Fibroblast of skin of left quadriceps (primary cell): ENCODE measurements around the gene WHRN.

Source experiments
- DNase-seq, 2 experiments: peaks; one replicate each; pipeline ENCODE4 v3.0.0-alpha.2; 2013; ENCODE audit warnings: low read depth in 2 of 2

Gene WHRN

DNA sequence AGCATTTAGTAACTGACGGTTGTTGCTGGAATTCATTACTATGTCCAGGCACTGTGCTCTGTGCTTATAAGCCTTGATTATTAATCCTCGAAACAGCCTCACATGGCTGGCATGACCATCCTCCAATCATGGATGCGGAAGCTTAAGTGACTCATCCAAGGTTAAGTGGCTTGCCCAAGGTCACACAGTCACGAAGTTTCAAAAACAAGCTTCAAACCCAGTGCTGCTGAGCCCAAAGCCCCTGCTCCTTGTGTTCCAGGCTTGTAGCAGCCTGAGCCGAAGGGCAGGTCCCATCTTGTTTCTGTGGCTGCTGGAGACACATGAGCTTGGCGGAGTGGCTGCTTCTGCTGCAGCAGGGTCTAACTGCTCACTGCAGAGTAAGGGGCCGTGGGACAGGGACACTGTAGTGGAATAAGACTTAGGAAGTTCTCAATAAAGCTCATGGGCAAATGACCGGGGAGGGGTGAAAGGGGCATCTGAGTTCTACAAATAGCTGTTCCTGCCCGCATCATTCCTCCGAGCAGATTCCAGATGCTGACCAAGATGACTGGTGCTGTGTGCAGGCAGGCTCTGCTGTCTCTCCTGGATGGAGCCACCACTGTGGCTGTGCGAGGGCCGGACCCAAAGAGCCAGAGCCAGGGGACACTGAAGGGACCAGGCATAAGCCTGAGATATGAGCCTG, 32.4 kb downstream of the WHRN start:
- DNase-seq, result no peak

DNA sequence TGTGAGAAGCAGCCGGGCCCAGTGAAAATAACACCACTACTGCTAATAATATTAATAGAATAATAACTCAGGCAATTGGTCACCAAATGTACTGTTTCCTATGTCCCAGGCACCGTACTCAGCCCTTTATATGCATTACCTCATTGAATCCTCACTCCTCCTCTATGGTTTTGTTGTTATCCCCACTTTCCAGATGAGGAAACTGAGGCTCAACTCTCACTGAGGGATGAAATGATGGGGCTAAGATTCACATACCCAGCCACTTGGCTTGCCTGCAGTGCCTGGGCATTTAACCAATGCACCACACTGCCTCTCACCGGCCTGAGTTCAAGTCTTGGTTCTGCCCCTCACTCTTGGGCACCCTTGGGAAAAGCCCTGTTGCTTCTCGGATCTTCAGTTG, 34.1 kb downstream of the WHRN start:
- no peak for DNase-seq

DNA sequence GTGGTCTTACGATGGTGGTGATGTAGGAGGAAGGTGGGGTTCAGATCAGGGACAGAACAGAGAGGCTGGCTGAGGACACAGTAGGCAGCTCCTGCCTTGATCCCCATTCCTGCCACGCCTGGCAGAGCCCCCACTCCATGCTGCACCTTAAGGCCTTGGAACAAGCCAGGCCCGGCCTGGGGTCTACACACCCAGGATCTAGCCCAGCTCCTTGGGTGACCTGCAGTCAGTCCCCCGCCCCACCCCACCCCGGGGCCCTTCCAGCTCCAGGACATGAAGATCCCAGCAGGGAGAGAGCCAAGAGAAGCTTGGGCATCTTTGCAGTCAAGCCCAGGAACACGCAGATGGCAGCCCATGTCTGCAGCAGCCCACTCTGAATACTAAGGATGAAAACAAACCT, 34.7 kb downstream of the WHRN start:
- no peak for DNase-seq

DNA sequence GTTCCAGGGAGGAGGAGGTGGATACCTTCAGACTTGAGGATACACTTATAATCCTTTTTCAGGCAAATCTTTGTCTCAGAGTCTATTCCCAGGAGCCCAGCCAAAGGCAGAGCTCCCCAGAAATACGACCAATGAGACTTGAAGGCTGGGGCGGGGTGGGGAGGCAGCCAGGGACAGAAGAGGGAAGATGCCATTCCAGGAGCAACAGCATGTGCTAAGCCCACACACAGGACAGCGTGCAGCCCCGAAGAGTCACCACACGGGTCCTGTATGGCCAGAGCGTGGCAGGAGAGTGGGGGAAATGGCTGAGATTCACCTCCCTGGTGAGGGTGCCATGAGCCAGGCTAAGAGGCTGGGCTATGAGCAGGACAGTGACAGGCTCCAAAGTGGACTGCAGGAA, 35.2 kb downstream of the WHRN start:
- no peak for DNase-seq

DNA sequence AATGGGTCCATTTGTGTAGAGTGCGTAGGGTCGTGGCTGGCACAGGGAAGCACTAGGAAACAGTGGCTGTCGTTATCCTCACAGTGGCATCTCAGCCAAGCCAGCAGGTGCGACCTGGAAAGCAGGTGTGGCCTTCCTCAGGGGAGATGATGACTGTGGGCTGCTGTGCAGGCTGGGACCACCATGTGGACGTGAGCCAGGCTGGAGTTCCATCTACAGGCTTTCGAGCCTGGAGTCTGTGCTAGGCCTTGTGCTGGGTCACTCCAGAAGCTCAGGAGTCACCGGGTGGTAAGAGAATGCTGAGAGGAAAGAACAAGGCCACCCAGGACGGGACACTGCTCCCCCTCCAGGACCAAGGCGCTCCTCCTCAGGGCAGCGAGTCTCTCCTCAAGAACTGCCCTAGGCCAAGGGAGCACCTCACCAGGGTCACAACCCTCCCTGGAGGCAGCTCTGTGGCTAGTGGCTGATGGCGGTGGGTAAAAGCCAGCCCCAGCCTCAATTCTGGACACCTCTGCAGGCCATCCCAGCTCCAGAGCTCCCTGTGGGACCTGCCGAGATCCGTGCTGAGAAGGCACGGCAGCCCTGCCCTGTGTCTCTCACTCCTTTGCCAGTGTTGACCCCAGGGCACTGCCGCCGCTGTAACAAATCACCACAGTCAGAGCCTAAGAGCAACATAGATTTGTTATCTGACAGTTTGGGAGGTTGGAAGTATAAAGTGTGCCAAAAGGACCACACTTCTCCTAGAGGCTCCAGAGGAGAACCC, 36.0 kb downstream of the WHRN start:
- DNase-seq, result no peak

DNA sequence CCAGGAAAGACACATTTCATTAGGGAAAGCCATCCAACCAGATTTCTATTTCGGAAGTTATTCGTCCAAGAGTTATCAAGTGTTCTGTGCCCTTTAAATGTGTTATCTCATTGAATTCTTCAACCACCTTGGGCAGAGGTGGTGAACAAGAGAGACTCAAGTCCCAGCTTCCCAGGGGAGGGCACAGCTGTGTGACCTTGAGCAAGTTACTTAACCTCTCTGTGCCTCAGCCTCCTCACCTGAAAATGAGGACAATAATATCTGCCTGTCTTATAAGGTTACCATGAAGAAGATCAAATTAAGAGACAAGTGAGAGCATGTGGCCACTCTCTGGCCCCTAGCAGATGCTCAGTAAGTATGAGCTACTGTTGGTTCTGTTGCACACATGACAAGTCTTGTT, 37.4 kb downstream of the WHRN start:
- DNase-seq, result no peak

DNA sequence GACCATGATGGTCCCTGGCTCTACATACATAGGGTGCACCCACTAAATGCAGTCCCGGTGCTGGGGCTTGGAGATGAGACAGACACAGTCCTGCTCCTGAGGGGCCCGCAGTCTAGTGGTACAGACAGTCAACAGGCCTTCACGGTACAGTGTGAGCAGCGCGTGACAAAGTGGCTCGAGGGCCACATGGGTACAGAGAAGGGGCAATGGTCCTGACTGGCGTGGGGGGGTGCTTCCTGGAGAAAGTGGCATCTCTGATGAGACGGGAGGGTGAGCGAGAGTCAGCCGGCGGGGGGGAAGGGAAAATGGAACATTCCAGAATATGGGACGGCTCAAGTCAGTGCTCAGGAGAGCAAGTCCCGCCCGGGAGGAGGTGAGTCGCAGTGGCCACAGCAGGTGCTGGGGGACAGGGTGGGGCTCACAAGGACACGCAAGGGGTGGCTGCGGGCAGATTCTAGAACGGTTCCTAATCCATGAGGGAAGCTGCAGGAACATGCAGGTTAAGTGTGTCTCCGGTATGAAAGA, 38.0 kb downstream of the WHRN start:
- no peak for DNase-seq

DNA sequence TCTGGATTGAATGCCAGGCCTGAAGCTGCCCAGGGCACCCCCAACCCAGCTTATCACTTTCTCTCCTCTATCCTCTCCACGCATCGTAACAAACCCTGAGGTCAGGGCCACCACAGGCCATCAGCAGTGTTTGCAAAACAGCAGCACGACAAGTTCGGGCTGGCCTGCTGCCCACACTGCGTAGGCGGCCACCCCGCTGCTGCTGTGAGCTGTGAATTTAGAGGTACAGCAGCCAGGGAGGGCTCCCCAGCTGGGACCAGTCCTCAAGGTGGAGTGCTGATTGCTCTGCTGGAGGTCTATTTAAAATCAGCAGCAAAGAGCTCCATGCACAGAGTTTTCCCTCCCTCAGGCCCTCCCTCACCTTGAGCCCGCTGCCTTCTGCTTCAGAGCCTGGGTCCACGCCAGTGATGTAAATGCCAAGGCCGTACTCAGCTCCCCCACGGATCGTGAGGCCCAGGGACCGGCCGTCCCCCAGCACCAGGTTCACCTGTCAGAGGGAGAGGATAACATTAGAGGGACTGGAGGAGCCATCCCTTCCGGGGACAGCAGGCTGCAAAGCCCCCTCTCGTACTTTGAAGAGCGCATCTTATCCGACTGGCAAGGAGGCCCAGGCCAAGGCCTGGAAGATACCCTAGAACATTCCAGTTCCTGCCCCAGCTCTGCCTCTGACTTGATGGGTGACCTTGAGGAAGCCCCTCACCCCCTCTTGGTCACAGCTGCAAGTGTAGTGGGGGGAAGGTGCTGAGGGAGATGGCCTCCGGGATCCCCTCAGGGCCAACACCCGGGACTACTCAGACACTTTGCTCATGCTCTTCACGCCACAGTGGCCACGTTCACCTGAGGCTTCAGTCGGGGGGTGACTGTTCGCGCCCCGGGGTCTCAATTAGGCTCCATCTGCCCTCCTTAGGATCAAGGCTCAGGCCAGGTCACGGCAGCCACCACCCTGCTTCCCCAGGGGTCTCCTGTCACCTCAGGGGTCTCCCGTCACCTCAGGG, 39.1 kb downstream of the WHRN start:
- no peak for DNase-seq

DNA sequence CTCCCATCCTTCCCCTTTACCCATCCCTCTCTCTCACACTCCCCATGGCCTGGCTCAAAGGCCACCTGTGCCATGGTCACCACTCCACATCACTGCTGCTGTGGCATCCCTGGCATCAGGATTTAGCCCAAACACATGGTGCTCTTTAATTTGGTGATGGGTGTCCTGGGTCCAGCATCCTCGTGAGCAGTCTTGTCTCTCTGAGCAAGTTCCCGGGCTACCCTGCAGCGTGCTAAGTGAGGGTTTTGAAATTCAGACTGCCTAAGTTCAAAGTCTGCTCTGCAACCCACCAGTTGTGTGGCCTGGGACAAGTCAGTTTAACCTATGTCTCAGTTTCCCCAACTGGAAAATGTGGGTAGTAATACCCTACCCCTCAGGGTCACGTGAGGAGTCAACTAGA, 39.9 kb downstream of the WHRN start:
- DNase-seq, result no peak

DNA sequence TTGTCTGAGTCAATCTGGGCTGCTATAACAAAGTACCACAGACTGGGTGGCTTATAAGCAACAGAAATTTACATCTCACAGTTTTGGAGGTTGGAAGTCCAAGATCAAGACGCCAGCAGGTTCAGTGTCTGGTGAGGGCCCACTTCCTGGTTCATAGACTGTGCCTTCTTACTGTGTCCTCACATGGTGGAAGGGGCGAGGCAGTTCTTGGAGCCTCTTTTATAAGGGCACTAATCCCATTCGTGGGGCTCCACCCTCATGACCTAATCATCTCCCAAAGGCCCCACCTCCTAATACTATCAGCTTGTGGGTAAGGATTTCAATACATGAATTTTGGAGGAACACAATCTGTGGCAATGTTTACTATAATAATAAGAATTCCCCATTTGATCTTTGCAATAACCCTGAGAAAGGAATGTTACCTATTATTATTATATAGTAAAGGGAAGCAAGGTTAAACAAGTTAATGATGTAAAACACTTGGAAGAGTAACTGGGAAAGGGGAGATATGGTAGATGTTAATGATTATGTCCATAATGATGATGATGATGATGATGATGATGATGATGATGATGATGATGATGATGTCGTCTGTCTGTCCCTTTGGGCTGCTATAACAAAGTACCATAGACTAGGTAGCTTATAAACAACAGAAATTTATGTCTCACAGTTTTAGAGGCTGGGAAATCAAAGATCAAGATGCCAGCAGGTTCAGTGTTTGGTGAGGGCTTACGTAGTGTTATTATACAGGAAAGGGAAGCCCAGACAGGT, 40.8 kb downstream of the WHRN start:
- DNase-seq, result no peak

DNA sequence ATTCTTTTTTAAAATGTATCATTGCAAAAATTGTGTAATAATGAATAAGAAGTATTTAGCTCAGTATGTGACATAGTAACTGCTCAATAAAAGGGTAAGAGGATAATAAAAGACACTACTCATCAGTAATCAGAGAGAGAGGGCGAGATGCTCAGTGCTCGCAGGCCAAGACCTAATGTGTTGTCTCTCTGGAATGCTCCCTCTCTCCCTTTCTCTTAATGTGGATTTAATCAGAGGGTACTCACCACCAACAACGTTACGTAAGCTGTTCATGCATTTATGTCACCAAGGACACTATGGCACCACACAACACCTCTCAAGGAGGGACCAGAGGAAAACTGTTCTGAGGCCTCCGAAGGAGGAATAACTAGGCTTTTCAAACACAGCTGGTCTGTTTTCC, 42.5 kb downstream of the WHRN start:
- DNase-seq, result no peak

DNA sequence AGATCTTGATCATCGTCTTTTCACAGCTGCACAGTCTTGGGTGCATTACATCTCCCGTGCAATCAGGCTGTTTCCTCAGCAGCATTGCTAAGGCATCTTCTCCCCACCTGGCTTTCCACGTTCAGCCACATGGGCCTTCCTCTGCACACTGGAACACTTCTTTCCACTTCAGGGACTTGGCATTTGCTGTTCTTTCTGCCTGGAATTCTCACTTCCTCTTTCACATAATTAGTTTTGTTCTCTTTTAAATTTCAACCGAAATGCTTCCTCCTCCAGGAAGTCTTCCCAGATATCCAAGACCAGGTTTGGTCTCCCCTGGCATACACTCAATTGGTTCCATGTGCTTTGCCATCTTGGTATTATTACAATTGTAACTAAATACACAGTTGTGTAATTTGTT, 43.8 kb downstream of the WHRN start:
- no peak for DNase-seq

DNA sequence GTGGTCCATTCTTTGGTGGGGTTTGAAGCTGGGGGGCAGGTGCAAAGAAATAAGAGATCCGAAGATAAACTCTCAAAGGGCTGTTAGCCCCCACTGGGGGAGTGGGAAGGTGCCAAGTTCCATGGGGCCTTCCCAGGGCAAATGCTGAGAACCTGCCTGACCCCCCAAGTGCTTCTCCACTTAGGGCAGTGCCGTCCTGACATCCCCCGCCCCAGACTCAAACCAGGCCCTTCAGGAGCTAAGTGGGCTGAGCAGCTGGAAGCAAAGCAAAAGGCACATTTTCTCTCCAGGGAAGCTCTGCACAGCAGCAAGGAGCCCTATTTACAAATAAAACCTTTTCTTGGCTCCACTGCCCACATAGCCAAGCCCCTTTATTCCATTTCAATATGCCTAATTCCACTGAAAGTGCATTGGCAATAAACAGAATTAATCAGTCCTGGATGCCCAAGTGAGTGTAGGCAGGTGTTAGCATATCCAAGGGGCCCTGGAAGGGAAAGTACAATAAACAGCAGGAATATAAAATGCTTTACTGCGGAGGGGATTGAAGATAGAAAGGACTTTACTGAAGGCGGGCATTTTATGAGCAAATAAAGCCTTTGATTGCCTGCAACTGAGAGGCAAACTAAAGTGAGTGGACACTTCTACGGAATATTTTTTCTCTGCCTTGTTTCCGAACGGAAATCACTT, 44.6 kb downstream of the WHRN start:
- no peak for DNase-seq

DNA sequence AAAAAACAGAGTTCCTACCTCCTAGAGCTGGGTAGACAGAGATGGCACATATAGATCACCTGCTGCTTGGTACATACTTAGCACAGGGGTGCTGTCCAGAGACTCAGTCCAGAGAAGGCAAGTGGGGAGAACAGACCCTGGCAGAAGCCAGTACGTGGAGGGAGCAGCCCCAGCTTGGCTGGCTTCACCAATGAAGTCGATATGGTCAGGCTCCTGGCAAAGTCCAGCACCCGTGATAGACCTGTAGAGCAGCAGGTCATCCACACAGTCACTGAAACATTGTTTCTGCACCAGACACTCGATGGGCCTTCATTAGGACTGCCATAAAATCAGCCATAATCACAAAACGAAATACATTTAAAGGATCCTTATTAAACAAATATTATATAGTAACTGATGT, 45.8 kb downstream of the WHRN start:
- no peak for DNase-seq

DNA sequence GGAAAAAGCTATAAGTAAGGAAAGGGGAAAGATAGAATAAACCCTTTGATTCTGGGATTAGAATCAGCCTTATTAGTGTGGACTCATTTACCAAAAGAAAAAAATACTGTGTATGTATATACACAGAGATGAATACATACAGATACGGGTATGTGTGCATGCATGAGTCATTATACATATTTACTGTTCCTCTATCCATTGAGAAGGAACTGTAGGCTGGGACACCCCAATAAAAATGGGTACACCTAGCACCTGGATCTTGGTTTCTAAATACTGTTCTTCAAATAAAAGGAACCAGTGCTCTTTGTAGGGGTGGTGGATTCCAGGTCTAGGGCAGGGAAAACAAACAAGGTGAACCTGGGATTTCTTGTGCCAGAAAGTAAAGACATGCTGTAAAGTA, 48.3 kb downstream of the WHRN start:
- DNase-seq, result no peak

DNA sequence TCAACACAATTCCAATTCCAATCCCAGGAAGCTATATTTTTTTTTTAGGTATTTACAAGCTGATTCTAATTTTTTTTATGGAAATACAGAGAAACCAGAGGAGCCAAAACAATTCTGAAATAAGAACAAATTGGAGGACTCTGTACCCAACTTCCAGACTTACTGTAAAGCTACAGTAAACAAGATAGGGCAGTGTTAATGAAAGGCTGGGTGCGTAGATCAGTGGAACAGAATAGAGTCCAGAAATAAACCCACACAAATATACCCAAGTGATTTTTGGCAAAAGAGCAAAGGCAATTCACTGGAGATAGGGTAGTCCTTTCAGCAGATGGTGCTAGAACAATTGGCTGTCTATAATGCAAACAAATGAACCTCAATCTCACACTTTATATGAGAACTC, 50.6 kb downstream of the WHRN start:
- DNase-seq, result no peak

DNA sequence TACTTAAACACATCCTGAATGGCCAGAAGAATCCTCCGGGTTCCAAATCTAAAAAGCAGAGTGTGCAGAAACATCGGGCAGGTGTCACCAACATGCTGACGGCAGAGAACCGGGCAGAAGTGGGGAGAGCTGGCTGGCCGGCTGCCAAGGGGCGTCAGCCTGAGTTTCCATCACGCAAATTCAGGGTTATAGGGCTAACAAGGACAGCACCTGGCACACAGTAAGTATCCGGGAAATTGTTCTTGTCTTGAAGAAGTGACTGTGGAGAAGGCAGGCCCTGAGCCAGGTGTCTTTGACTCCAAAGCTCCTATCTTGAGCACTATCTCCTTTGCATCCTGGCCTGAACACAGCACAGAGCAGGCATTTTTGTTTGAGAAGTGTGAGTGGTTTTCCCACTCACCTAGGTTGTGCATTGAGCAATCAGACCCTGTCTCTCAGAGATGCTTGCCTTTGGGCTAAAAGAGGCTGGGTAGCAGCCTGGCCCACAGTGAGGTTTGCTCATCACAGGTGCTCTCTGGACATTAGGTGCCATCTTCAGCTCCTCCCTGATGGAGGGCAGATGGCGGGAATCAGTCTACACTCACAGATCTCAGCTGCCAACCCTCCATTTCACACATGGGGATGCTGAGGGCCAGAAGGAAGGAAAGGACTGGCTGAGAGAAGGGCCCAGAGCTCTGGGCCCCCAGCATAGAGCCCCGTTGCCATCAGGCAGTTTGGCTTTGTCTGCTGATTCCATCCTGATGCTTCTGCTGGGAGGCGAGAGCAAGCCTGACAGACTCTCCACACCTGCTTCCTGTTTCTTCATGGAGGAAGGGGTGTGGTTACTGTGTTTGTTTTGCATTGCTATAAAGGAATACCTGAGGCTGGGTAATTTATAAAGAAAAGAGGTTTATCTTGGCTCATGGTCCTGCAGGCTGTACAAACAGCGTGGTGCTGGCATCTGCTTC, 52.8 kb downstream of the WHRN start:
- DNase-seq, result no peak

DNA sequence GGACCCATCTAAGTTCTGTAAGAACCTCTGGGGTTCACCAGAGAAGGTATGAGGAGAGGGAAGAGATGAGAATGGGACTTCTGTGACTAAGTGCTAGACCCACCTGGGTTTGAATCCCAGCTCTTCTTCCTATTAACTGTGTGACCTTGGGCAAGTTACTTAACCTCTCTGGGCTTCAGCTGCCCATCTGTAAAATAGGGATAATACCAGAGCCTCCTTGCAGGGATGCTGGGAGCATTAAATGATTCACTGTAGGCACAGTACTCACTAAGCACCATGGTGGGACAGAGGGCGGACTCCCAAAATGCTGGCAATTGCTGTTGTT, 53.6 kb downstream of the WHRN start:
- DNase-seq, result no peak

DNA sequence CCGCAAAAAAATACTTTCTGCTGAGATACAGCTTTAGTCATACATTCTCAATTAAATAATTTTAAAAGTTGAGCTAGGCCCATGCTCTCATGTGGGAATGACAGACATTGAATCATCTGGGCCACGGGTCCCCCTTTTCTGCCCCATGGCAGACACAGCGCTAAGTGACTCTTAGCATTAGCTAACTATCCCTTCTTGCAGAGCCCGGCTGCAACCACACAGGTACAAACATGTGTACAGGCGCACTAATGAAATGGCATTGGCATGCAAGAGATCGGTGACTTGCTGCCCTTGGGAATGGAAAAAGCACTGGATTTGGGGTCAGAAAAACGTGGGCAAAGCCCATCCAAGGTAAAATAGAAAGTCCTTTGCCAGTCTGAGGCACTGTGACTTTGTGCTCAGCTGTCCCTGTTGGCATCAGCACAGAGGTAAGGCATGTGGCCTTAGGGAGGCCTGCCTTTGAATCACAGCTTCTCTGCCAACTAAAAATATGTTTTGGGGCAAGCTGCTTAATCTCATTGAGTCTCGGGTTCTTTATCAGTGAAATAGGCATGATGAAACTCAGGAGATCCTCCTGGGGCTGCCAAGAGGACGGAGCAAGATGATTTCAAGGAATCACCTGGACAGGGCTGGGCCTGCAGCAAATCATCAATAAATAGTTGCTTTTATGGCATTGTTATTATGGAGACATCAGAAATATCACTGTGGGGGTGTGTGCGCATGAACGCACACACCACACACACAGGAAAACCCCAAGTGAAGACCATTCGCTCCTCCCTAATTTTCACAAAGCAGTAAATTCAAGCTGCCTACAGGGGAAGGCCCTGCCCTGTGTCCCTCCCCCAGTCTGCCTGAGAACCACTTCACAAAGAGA, 54.2 kb downstream of the WHRN start:
- DNase-seq, result no peak
